Motor neuron (in vitro differentiated cells): ENCODE results near the gene SPAG16. TPM values are rescaled to one million over a fixed set of nuclear protein-coding genes. Genes with fewer than 3 reads are reported as not detected.

Source experiments
- ATAC-seq, 8 experiments: fragments of 200-7000 bp; cut with Tn5 transposase; replicated peaks in 6 of 8; 2 replicates each; pipeline ENCODE4 v1.8.0; 2021; ENCODE audit warnings: mild to moderate bottlenecking in 8 of 8, moderate library complexity in 8 of 8
- H3K27ac ChIP-seq, 2 donors: fragments of 250-450 bp; sonication (Bioruptor Pico); 2 replicates each; pipeline ENCODE4 v1.9.0; 2021; ENCODE audit warnings: antibody characterized with exemption in 2 of 2, mild to moderate bottlenecking in 2 of 2, moderate library complexity in 1 of 2
- H3K4me1 ChIP-seq, 2 donors: fragments of 250-450 bp; sonication (Bioruptor Pico); replicated peaks in 1 of 2; 2 replicates each; pipeline ENCODE4 v1.6.1; 2021; ENCODE audit warnings: antibody characterized with exemption in 2 of 2, mild to moderate bottlenecking in 2 of 2, moderate library complexity in 1 of 2
- H3K4me3 ChIP-seq, 5 donors: fragments of 250-450 bp; sonication (Bioruptor Pico); 2 replicates each; pipeline ENCODE4 v1.9.0; 2021; ENCODE audit warnings: antibody characterized with exemption in 5 of 5, mild to moderate bottlenecking in 5 of 5, moderate library complexity in 4 of 5
- WGBS, 10 experiments: fragments of 450-650 bp; shearing (Covaris generic); methylation state at CpG; one replicate each; pipeline ENCODE4 v1.0.0; 2022; 5-methylcytosine and 5-hydroxymethylcytosine counted together
- in situ Hi-C, 9 experiments: fragments of 400-800 bp; cut with MboI; loops; one replicate each; pipeline ENCODE4 v1.15.0; 2021; ENCODE audit warnings: low sequenced_read_pairs in 9 of 9, low pct_unique_long_range_greater_than_20kb in 2 of 9; ENCODE audit not compliant: unreplicated experiment in 9 of 9
- total RNA-seq, 8 experiments: library from RNA; unstranded; fragments of 300-600 nt; gene quantifications; 2 replicates each; pipeline versions ENCODE4 v1.2.3 to v1.2.4, GENCODE V29; 2022

SPAG16 gene
- total RNA-seq, 8 experiments from 2014 or later = 13.2 to 123 (median 34.7) TPM

DNA sequence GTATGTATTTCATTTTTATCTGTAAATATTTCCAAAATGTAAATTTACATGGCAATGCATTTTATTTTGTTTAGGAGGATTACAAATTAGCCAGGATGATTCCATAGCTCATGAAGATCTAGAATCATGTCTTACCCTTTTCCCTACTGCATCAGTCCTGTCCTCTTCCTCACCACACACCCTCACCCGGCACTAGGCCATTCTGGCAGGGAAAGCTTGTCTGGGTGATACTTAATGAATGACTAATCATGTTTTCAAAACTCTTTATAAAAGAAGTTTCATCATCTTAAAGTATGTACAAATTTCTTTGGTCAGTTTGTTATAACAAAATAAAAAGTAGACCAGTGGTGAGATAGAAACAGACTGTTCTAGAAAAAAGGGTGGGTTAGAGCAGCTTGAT is 843.3 kb downstream of the SPAG16 start:
- in situ Hi-C loops = no loop called here
- Histone ChIP-seq H3K27ac (no peak overlapping the region), H3K4me1 (peaks cover 0 to 6% of the 10 kb centered on the region in 2 donors), H3K4me3 (no peak overlapping the region)
- 0 to 29% (median 18%) methylated on average over 1 of the region's 1 CpG; no CpG with 5 or more reads in 2 of the 10 experiments for WGBS, 10 experiments
- peak in 2 of 8 experiments; percentile 37 to 62 for ATAC-seq

DNA sequence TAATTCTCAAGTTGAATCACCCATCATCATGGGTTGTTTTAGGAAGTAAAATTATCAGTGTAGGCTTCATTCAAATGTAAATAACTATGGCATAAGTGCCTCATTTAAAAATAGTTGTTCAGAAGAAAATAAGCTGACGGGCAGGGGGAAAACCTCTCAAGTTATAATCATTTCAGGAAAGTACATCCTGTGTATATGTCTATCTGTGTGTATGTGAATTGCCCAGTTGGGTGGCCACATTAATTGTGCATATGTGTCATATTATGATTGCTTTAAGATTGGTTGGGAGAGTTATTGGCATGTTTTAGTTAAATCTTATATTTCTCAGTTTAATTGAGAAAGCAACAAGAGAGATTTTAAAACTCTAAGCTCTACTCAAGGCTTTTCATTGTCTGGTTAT is 843.8 kb downstream of the SPAG16 start:
- in situ Hi-C loops = no loop called here
- ATAC-seq = no peak
- H3K4me3 ChIP-seq = no peak overlapping the region
- H3K4me1 ChIP-seq = peaks cover 0 to 6% of the 10 kb centered on the region in 2 donors
- 56 to 100% (median 89%) methylated on average over 1 of the region's 1 CpG; no CpG with 5 or more reads in 1 of the 10 experiments for WGBS, 10 experiments
- H3K27ac ChIP-seq = no peak overlapping the region

DNA sequence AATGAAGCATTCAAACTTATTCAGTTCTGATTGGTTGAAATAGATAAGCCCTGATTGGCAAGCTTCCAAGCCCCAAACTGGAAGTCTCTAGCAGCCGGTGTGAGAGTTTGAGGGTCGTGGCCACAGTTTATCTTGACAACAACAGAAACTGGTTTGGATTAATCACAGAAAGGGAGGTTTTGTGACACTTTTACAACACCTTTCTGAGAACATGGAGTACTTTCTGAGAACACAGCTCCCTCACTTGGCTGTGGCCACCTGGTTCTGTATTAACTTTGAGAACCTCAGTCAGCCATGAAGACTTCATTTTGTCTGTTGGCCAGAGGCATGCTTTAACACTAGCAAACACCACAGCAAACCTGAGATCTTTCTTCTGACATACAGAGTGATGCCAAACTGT is 845.9 kb downstream of the SPAG16 start:
- peaks cover 0 to 6% of the 10 kb centered on the region in 2 donors for H3K4me1 ChIP-seq
- in situ Hi-C loops = no loop called here
- H3K27ac ChIP-seq = no peak overlapping the region
- WGBS, 10 experiments = 40 to 87% (median 83%) methylated on average over 1 to 2 of the region's 2 CpGs; no CpG with 5 or more reads in 6 of the 10 experiments
- H3K4me3 ChIP-seq = no peak overlapping the region
- ATAC-seq = no peak

DNA sequence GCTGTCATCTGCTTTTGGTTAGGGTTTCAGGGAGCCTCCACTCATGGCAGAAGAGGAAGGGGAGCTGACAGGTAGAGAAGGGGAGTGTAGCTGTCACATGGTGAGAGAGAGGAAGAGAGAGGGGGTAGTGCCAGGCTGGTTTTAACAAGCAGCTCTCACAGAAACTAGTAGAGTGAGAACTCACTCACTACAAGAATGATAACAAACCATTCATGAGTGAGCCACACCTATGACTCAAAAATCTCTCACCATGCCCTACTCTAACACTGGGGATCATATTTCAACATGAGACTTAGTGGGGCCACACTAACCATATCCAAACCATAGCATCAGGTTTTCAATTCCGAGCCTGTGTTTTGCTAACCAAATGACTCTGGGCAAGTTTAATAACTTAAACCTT is 851.7 kb downstream of the SPAG16 start:
- WGBS, 10 experiments = 67 to 100% (median 80%) methylated on average over 1 of the region's 1 CpG; no CpG with 5 or more reads in 7 of the 10 experiments
- no peak overlapping the region for H3K4me3 ChIP-seq
- no peak for ATAC-seq
- H3K27ac ChIP-seq = no peak overlapping the region
- H3K4me1 ChIP-seq = no peaks in the 10 kb centered on the region
- in situ Hi-C loops = no loop called here

DNA sequence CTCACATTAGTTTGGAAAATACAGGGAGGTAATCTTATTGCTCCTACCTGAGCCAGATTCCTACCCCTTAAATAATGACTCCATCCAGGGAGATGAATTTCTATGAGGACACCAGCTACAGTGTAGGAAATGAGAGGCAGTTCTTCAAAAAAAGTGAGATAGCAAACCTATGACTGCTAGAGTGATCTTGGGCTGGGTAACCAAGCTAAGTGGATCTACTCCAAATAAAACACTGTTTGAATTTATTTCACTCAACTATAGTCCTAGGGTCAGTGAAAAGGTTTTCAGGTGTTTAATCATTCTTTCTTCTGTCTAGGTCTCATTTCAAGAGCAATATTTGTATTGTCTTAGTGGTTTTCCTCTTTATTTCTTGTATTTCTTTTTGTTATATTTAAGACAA is 854.5 kb downstream of the SPAG16 start:
- ATAC-seq = no peak
- in situ Hi-C loops = no loop called here
- H3K4me3 ChIP-seq = no peak overlapping the region
- H3K27ac ChIP-seq = no peak overlapping the region
- H3K4me1 ChIP-seq = no peaks in the 10 kb centered on the region

DNA sequence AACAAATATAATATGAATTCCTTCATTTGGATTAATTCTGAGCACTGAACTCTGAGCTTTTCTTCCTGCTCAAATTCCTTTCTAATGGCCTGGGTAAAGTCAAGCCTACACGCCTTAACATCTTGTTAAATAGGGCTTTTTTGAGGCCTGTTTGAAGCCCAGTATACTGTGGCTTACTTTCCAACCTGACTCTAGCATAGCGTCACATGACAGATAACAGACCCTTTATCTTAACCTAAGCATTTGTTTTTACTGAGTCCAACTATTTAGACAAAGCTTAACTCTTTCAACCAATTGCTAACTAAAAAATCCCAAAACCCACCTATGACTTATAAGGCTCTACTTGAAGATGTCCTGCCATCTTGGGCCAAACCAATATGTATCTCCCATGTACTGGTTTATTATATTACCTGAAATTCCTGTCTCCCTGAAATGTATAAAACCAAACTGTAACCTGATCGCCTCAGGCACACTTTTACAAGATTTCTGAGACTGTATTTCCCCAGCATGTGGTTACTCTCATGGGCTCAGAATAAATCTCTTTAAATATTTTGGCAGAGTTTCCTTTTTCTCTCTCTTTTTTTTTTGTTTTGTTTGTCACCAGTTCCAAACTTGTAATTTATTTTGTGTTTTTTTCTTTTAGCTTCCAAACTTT is 855.5 kb downstream of the SPAG16 start:
- Histone ChIP-seq H3K27ac (no peak overlapping the region), H3K4me3 (no peak overlapping the region), H3K4me1 (no peaks in the 10 kb centered on the region)
- no peak for ATAC-seq
- WGBS, 10 experiments = 48 to 100% (median 87%) methylated on average over 1 to 3 of the region's 3 CpGs
- in situ Hi-C loops = no loop called here

DNA sequence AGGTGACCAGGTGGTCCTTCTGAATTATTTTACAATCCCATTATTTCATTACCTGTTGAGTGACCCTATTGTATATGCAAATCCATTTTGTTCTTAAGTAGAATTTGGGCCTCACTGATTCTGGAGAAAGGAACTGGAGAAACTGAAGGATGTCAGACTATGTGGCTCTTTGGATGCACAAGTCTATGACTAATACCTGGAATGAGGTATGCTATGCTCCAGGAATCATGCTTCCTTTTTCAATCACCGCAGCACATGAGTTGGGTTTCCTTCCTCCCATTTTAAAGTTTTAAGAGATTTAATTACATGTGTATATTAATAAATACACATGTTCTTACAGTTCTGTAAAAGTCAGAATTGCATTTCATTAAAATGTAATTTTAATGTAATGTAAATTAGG is 872.7 kb downstream of the SPAG16 start:
- ATAC-seq = no peak
- Histone ChIP-seq H3K27ac (no peak overlapping the region), H3K4me3 (no peak overlapping the region), H3K4me1 (no peaks in the 10 kb centered on the region)
- WGBS, 10 experiments = 25 to 100% (median 100%) methylated on average over 1 of the region's 1 CpG; no CpG with 5 or more reads in 5 of the 10 experiments
- in situ Hi-C loops = no loop called here

DNA sequence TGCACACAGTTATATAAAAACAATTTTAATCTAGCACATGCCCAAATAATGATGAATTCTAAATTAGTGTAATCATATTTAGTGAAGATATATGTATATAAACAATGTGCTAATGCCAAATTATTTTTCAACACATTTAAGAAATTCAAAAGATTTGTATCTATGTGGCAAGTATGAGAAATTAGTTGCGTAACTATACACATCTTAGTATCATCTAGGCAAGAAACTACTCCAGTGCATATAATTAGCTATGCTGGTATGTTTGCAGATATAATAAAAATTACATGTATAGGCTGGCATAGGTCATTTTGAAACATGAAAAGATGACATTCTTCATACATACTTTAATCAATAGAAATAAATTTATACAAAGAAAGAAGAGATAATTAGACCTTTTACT is 874.6 kb downstream of the SPAG16 start:
- 82 to 100% (median 100%) methylated on average over 1 of the region's 1 CpG; no CpG with 5 or more reads in 3 of the 10 experiments for WGBS, 10 experiments
- ATAC-seq = no peak
- Histone ChIP-seq H3K27ac (no peak overlapping the region), H3K4me1 (no peaks in the 10 kb centered on the region), H3K4me3 (no peak overlapping the region)
- in situ Hi-C loops = no loop called here

DNA sequence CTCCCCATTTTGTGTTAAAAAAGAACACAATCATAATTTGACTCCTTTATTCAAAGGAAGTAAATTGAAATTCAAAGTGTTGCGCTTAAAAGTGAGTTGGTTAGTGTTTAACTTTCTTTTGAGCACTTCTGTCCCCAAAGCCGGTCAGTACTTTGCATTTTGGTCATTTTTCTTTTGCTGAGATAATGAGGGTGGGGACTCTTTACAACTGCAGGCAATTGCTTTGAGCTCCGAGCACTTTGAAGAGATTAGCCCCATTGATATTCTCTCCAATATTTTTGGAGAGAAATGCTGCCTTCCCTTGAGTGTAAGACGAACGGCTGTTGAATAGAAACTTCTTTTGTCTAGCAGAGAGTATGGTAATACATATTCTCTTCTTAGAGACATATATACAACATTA is 885.0 kb downstream of the SPAG16 start:
- ATAC-seq = no peak
- no peaks in the 10 kb centered on the region for H3K4me1 ChIP-seq
- in situ Hi-C loops = no loop called here
- H3K27ac ChIP-seq = no peak overlapping the region
- WGBS, 10 experiments = 0 to 95% (median 28%) methylated on average over 3 to 5 of the region's 5 CpGs; no CpG with 5 or more reads in 1 of the 10 experiments
- H3K4me3 ChIP-seq = no peak overlapping the region

DNA sequence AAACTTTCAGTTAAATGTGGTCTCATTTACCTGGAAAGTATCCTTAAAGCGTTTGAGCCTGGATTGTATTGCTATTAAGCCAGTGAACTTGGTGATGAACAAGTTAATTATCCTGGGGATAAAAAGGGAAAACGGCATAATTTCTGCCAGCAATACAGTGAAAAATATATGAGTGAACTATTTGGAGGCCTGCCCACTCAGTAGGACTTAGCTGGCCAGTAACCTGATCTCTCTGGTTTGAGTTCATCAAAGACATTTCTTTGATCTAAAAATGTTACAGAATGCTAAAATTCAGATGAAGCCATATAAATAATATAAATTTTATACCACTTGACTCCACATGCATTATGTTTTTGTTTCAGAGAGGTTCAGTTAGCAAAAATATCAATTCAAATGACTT is 885.5 kb downstream of the SPAG16 start:
- ATAC-seq = no peak
- in situ Hi-C loops = no loop called here
- Histone ChIP-seq H3K4me1 (no peaks in the 10 kb centered on the region), H3K27ac (no peak overlapping the region), H3K4me3 (no peak overlapping the region)
- 0 to 100% (median 33%) methylated on average over 1 to 2 of the region's 2 CpGs; no CpG with 5 or more reads in 1 of the 10 experiments for whole genome bisulfite sequencing, 10 experiments

DNA sequence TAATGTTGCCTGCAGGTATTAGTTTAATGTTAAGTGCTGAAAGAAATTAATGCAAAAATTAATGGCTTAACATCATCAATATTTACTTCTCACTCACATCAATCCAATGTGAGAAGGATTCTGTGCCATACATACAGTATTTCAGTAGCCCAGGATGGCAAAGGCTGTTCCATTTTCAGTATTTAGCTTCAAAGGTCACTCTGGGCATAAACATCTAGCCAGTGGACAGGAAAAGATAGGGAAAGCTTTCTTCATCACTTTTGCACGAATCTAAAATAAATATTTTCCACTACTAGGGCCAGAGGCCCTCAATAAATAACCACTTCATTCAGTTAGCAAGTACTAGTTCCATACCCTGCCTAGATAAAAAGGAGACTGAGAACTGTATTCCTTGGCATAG is 890.3 kb downstream of the SPAG16 start:
- Histone ChIP-seq H3K4me1 (no peaks in the 10 kb centered on the region), H3K4me3 (no peak overlapping the region), H3K27ac (no peak overlapping the region)
- 44 to 88% (median 71%) methylated on average over 1 of the region's 1 CpG; no CpG with 5 or more reads in 6 of the 10 experiments for WGBS, 10 experiments
- in situ Hi-C loops = no loop called here
- ATAC-seq = no peak

DNA sequence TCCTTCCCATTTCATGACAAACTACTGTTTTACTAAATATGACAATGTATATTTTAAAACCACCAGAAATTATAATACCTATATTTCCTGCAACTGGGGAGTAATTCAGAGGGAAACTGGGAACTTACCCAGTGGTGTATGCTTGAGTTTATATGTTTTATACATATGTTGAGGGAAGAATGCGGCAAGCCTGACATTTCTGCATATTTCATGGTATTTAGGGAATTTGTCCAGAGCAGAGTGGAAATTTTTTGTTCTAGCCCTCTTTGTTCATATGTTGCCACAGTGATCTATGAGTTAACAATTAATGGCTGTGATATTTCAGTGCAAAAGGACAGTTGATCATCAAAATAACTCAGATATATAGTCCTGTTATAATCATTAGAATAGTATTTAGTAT is 895.8 kb downstream of the SPAG16 start:
- WGBS, 10 experiments = 0 to 93% (median 49%) methylated on average over 1 of the region's 1 CpG; no CpG with 5 or more reads in 2 of the 10 experiments
- no peaks in the 10 kb centered on the region for H3K4me1 ChIP-seq
- in situ Hi-C loops = no loop called here
- H3K4me3 ChIP-seq = no peak overlapping the region
- ATAC-seq = peak in 1 of 8 experiments; percentile 59
- no peak overlapping the region for H3K27ac ChIP-seq

DNA sequence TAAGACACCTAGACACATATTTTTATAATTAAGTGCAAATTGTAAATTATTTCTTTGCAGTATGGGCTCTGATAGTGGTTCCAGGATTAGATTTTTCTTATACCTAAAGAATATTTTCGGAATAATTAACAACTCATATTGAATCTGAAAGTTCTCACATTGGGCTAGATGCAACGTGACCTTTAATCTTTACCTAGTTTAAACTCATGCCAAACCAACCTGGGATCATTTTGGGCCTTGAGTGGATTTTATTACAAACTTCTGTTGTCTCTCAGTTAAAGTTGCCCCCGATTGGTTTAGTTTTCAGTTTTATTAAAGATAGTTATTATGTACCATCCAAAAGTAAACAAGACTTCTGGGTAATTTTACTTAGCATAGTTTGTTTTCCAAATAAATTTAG is 896.4 kb downstream of the SPAG16 start:
- H3K4me1 ChIP-seq = no peaks in the 10 kb centered on the region
- H3K27ac ChIP-seq = no peak overlapping the region
- no peak for ATAC-seq
- in situ Hi-C loops = no loop called here
- no peak overlapping the region for H3K4me3 ChIP-seq
- WGBS, 10 experiments = 26 to 100% (median 67%) methylated on average over 1 to 3 of the region's 3 CpGs; no CpG with 5 or more reads in 1 of the 10 experiments

DNA sequence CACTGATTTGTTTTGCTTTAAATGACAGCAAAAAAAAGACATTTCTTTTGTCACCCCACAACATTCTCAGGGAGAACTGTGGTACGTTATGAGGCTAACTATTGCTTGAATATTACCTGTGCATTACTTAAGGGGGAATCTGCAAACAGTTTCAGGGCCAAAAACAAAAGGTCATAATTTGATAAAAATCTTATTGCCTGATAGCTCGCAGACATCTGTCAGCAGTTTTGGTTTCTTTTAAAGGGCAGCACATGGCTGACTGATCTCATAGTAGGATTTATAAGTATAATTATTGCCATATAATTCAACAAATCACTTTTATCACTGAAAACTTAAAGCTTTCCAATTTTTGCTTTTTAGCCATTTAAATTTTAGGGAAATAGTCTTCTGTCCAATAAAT is 900.2 kb downstream of the SPAG16 start:
- no peak overlapping the region for H3K4me3 ChIP-seq
- no peak overlapping the region for H3K27ac ChIP-seq
- ATAC-seq = no peak
- whole genome bisulfite sequencing, 10 experiments = 0 to 100% (median 92%) methylated on average over 1 to 2 of the region's 2 CpGs
- in situ Hi-C loops = no loop called here
- H3K4me1 ChIP-seq = no peaks in the 10 kb centered on the region
